Caco-2 (cell line): ENCODE results near the gene SLIT3. TPM values are rescaled to one million over a fixed set of nuclear protein-coding genes. Genes with fewer than 3 reads are reported as not detected.
A peak's percentile ranks its signal among the peaks of the same experiment; 100 is the strongest.

Experiments used
- BruUV-seq: library from RNA; stranded (reverse); fragments of 400-500 nt; replicated peaks from 2 replicates; lab custom pipeline; 2021; lab: Mats Ljungman, UMichigan
- CTCF ChIA-PET: fragments of 300-600 bp; sonication (Branson Sonifier 250); formaldehyde crosslinking; loops from one replicate; lab custom pipeline; 2022; ENCODE audit warnings: antibody characterized with exemption; lab: Charles Lee
- POLR2A ChIA-PET: fragments of 300-600 bp; sonication (Branson Sonifier 250); formaldehyde crosslinking; loops from one replicate; lab custom pipeline; 2022; ENCODE audit warnings: antibody characterized with exemption; lab: Charles Lee
- DNase-seq, 2 experiments: peaks; one replicate each; pipeline versions ENCODE4 v3.0.0 to v3.0.0-alpha.2; 2020 to 2022
- H3K27me3 ChIP-seq: replicated peaks from 2 replicates; pipeline ENCODE4 v1.6.0; 2011; ENCODE audit warnings: low read length; ENCODE audit not compliant: control insufficient read depth, insufficient read depth
- H3K36me3 ChIP-seq: 2 replicates; pipeline ENCODE4 v1.5.1; 2011; ENCODE audit warnings: low read length; ENCODE audit not compliant: control insufficient read depth, insufficient read depth
- H3K4me1 ChIP-seq: fragments of 250-450 bp; sonication (Bioruptor Pico); 2 replicates; pipeline ENCODE4 v1.5.1; 2020; ENCODE audit warnings: mild to moderate bottlenecking
- H3K4me3 ChIP-seq: 2 replicates; pipeline ENCODE4 v1.5.1; 2011; ENCODE audit warnings: low read depth, mild to moderate bottlenecking, control low read depth, low read length
- H3K9me3 ChIP-seq: fragments of 250-450 bp; sonication (Bioruptor Pico); 2 replicates; pipeline ENCODE4 v1.5.1; 2020; ENCODE audit warnings: mild to moderate bottlenecking, moderate library complexity
- H3K27ac Mint-ChIP-seq: one replicate; pipeline ENCODE4 v1.8.0; 2022; ENCODE audit warnings: mixed read lengths; ENCODE audit not compliant: unreplicated experiment
- H3K27me3 Mint-ChIP-seq: one replicate; pipeline ENCODE4 v1.8.0; 2022; ENCODE audit warnings: mixed read lengths; ENCODE audit not compliant: insufficient read depth, unreplicated experiment
- H3K36me3 Mint-ChIP-seq: one replicate; pipeline ENCODE4 v1.8.0; 2022; ENCODE audit warnings: mild to moderate bottlenecking, mixed read lengths; ENCODE audit not compliant: insufficient read depth, unreplicated experiment
- H3K4me1 Mint-ChIP-seq: one replicate; pipeline ENCODE4 v1.8.0; 2022; ENCODE audit warnings: low read depth, mixed read lengths; ENCODE audit not compliant: unreplicated experiment
- H3K4me3 Mint-ChIP-seq: one replicate; pipeline ENCODE4 v1.8.0; 2022; ENCODE audit warnings: mild to moderate bottlenecking, moderate library complexity, mixed read lengths; ENCODE audit not compliant: unreplicated experiment
- H3K9me3 Mint-ChIP-seq: one replicate; pipeline ENCODE4 v1.8.0; 2022; ENCODE audit warnings: mixed read lengths; ENCODE audit not compliant: unreplicated experiment
- CTCF ChIP-seq, 2 experiments: fragments of 200-600 bp in 1 of 2; IDR thresholded peaks; 1 replicate in 1 of 2; 2 replicates in 1 of 2; pipeline versions ENCODE4 v1.5.1 to v1.8.0; 2011 to 2022; ENCODE audit warnings: antibody characterized with exemption in 1 of 2, control low read depth in 1 of 2, inconsistent platforms in 1 of 2, low read depth in 1 of 2, low read length in 1 of 2, mild to moderate bottlenecking in 1 of 2, moderate library complexity in 1 of 2; ENCODE audit not compliant: insufficient read depth in 1 of 2, severe bottlenecking in 1 of 2, unreplicated experiment in 1 of 2
- intact Hi-C: fragments of 100-400 bp; cut with micrococcal nuclease; formaldehyde crosslinking; loops from one replicate; pipeline ENCODE4 v1.10.0; 2022; ENCODE audit not compliant: unreplicated experiment
- total RNA-seq: library from RNA; stranded (reverse); gene quantifications from 2 replicates; pipeline ENCODE4 v1.2.3, GENCODE V29; 2022

SLIT3 gene
- total RNA-seq, 1 experiment from 2014 or later, result 2.1 TPM

GRCh38 chr5:168669156-168669555 lies 631.8 kb downstream of the SLIT3 start:
- CTCF ChIA-PET, result no interaction called here
- no peaks in the 10 kb centered on the region for H3K9me3 ChIP-seq
- Mint-ChIP-seq H3K4me3 (no peak overlapping the region), H3K4me1 (peaks cover 6% of the 10 kb centered on the region), H3K36me3 (no peaks in the 10 kb centered on the region), H3K27me3 (no peaks in the 10 kb centered on the region), H3K27ac (no peak overlapping the region), H3K9me3 (no peaks in the 10 kb centered on the region)
- no peaks in the 10 kb centered on the region for H3K36me3 ChIP-seq
- H3K4me3 ChIP-seq, result no peak overlapping the region
- DNase-seq, result no peak
- TF ChIP-seq CTCF (IDR thresholded peaks at IDR 0.05; ENCODE audit: insufficient read depth in 1 of 2, low read depth in 1 of 2, low read length in 1 of 2, severe bottlenecking in 1 of 2, unreplicated experiment in 1 of 2), result no peak
- no TSS peak for BruUV-seq
- H3K4me1 ChIP-seq, result peaks cover 7% of the 10 kb centered on the region; the same call in 1 of the 2 replicates
- H3K27me3 ChIP-seq, result no peaks in the 10 kb centered on the region
- intact Hi-C loops, result no loop called here
- POLR2A ChIA-PET, result no interaction called here

- peaks cover 7% of the 10 kb centered on the region; the same call in 1 of the 2 replicates for H3K4me1 ChIP-seq
- no peaks in the 10 kb centered on the region for H3K9me3 Mint-ChIP-seq
- H3K27me3 ChIP-seq, result no peaks in the 10 kb centered on the region
- no peaks in the 10 kb centered on the region for H3K9me3 ChIP-seq
- no peak for DNase-seq
- H3K27me3 Mint-ChIP-seq, result no peaks in the 10 kb centered on the region
- CTCF ChIA-PET, result no interaction called here
- no peak overlapping the region for H3K4me3 Mint-ChIP-seq
- H3K27ac Mint-ChIP-seq, result no peak overlapping the region
- intact Hi-C loops, result no loop called here
- no peaks in the 10 kb centered on the region for H3K36me3 ChIP-seq
- H3K4me1 Mint-ChIP-seq, result peaks cover 6% of the 10 kb centered on the region
- no peaks in the 10 kb centered on the region for H3K36me3 Mint-ChIP-seq
- no peak for TF ChIP-seq CTCF (IDR thresholded peaks at IDR 0.05; ENCODE audit: insufficient read depth in 1 of 2, low read depth in 1 of 2, low read length in 1 of 2, severe bottlenecking in 1 of 2, unreplicated experiment in 1 of 2)
- POLR2A ChIA-PET, result no interaction called here
- H3K4me3 ChIP-seq, result no peak overlapping the region
- no TSS peak for BruUV-seq
Observed at GRCh38 chr5:168668078-168668477, 632.9 kb downstream of the SLIT3 start.

DNA sequence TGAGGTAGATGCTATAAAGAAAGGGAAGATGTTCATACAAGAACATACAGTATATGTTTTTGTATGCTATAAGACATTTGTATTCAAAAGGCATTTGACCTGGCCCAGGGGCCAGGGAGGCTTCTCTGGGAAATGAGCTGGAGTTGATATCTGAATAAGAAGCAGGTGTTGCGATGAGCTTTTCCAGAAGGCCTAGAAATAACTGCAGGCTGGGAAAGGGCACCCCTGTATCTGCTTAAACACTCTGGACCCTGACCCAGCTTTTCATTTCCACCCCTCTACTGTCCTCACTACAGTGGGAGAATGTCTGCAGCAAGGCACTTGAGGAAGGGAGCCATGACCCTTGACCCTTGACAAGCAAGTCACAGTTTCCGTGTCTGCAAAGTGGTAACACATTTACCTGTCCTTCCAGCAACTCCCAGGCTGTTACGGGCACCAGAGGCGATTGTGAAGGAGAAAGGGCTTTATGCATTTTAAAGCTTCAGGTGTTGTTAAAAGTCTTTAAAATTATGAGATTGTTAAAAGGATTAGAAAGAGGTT lies 633.6 kb downstream of the SLIT3 start:
- no peak for TF ChIP-seq CTCF (IDR thresholded peaks at IDR 0.05; ENCODE audit: insufficient read depth in 1 of 2, low read depth in 1 of 2, low read length in 1 of 2, severe bottlenecking in 1 of 2, unreplicated experiment in 1 of 2)
- no peaks in the 10 kb centered on the region for H3K36me3 Mint-ChIP-seq
- no peak overlapping the region for H3K4me3 Mint-ChIP-seq
- H3K27ac Mint-ChIP-seq, result peak overlapping the region; percentile 12
- BruUV-seq, result no TSS peak
- H3K27me3 Mint-ChIP-seq, result no peaks in the 10 kb centered on the region
- Histone ChIP-seq H3K9me3 (no peaks in the 10 kb centered on the region), H3K4me1 (peaks cover 7% of the 10 kb centered on the region; the same call in 1 of the 2 replicates), H3K27me3 (no peaks in the 10 kb centered on the region), H3K36me3 (no peaks in the 10 kb centered on the region), H3K4me3 (no peak overlapping the region)
- DNase-seq, result no peak
- POLR2A ChIA-PET, result no interaction called here
- peaks cover 6% of the 10 kb centered on the region for H3K4me1 Mint-ChIP-seq
- H3K9me3 Mint-ChIP-seq, result no peaks in the 10 kb centered on the region
- CTCF ChIA-PET, result interaction anchor here (0.5 kb wide), 1 partner anchor 57 kb away, joined by 4 read pairs; no protein-coding TSS in a partner anchor
- intact Hi-C loops, result no loop called here
